Cardiac fibroblast (primary cell): ENCODE results near the gene SYT1.
A peak's percentile ranks its signal among the peaks of the same experiment; 100 is the strongest.

Experiments
- DNase-seq, 2 donors: peaks; one replicate each; pipeline versions ENCODE4 v3.0.0 to v3.0.0-alpha.2; 2010; ENCODE audit warnings: low read depth in 2 of 2
- H3K4me3 ChIP-seq, 2 donors: replicated peaks in 1 of 2; 1 replicate in 1 of 2; 2 replicates in 1 of 2; pipeline ENCODE4 v1.5.1; 2011; ENCODE audit warnings: low read depth in 2 of 2, low read length in 2 of 2, mild to moderate bottlenecking in 2 of 2, moderate library complexity in 1 of 2
- TF ChIP-seq, protein P1 (sequence below): IDR thresholded peaks from one replicate; pipeline ENCODE4 v1.5.1; 2011; ENCODE audit warnings: low read depth, mild to moderate bottlenecking, low read length, inconsistent platforms

The SYT1 gene

DNA sequence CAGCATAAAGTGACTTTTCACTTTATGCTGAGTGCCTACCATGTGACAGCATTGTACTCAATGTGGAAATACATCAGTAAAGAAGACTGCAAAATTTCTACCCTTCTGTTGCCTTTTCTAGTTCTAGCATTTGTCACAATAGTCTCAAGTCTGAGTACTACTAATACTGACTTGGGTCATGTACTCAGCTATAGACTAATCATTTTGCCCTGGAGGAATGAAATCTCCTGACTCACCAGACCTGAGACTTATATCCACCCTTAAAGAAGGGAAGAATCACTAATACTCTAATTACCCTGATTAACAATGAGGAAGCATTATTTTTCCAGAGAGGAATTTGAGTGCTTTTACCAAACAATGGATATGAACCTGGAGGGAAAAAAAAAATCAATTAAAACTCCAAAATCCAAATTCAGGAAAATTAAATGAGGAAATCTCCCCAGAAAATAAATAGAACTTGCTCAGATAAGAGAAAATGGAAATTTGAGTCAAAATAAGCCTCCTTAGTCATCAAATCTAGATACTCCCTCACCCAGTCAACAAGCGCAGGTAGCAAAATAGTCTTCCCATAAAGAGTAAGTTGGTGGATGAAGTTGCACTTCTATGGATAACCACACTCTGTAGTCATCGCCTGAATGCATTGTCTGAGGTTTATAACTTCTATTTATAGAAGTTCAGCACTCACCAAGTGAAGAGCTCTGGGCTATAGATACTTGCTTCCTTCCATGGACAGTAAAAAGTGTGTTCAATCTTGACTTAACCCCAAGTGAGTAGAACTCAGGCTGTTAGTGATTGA, 386.6 kb downstream of the SYT1 start:
- peak in 1 of 2 donors; percentile 15 for DNase-seq
- no peak overlapping the region for H3K4me3 ChIP-seq
- TF ChIP-seq, protein P1, sequence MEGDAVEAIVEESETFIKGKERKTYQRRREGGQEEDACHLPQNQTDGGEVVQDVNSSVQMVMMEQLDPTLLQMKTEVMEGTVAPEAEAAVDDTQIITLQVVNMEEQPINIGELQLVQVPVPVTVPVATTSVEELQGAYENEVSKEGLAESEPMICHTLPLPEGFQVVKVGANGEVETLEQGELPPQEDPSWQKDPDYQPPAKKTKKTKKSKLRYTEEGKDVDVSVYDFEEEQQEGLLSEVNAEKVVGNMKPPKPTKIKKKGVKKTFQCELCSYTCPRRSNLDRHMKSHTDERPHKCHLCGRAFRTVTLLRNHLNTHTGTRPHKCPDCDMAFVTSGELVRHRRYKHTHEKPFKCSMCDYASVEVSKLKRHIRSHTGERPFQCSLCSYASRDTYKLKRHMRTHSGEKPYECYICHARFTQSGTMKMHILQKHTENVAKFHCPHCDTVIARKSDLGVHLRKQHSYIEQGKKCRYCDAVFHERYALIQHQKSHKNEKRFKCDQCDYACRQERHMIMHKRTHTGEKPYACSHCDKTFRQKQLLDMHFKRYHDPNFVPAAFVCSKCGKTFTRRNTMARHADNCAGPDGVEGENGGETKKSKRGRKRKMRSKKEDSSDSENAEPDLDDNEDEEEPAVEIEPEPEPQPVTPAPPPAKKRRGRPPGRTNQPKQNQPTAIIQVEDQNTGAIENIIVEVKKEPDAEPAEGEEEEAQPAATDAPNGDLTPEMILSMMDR: no peak

DNA sequence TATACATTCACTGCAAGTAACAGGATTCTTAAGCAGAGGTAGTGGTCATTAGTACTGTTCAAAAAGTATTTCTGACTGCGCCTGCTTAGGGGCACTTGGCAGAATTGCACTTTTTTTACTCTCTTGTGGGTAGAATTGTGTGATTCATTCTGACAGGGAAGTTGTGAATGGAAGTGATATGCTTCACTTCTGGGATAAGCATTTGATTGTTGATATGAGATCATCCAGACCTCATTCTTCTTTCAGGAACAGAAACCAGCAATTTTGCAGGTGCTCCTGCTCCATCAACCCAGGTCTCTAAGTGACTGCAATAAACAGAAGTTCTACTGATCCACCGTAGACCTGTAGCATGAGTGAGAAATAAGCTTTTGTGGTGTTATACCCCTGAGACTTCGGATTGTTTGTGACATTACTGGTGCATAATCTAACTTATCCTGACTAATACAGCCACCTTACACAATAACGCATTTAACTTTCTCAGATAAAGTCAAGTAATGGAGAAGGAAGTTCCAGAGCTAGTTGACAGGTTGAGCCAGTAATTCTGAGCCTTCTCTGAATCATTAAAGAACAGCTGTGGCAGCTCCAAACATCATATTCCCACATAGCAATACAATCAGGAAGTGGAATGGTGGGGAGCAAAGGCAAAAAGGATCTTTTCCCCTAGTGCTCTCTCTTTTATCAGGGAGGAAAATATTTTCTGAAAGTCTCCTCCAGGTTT, 387.9 kb downstream of the SYT1 start:
- TF ChIP-seq, protein P1: no peak
- peak in 1 of 2 donors; percentile 34 for DNase-seq
- H3K4me3 ChIP-seq: no peak overlapping the region

DNA sequence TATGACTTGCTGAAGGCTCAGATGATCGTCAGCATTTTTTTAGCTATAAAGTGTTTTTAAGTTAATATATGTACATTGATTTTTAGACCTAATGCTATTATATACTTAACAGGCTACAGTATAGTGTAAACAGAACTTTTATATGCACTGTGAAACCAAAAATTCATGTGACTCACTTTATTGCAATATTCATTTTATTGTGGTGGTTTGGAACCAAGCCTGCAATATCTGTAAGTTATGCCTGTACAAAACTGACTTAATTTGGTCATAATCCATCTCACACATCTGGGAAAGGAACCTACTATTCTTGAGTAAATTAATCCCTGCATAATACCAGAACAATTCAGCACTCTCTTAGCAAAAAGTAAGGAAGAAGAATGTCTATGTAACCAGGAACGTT, 390.7 kb downstream of the SYT1 start:
- DNase-seq: peak in 1 of 2 donors; percentile 28
- H3K4me3 ChIP-seq: no peak overlapping the region
- TF ChIP-seq, protein P1: no peak

DNA sequence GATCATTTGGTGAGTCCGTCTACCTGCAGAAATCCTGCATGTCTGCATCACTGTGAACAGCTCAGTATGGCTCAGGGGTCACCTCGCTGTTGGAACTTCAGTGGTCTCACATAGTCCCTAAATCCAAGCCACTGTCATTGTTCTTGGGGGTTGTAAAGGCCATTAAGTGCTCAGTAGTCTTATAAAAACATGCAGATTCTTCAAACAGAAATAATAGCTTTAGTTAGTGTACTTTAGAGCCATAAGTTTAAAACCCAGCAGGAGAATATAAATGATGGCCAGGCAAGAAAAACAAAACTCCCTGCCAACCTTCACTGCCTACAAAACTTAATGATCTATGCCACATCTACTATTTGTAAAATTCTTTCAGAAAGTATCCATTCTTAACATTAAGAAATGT, 396.3 kb downstream of the SYT1 start:
- H3K4me3 ChIP-seq: no peak overlapping the region
- no peak for DNase-seq
- TF ChIP-seq, protein P1: no peak

DNA sequence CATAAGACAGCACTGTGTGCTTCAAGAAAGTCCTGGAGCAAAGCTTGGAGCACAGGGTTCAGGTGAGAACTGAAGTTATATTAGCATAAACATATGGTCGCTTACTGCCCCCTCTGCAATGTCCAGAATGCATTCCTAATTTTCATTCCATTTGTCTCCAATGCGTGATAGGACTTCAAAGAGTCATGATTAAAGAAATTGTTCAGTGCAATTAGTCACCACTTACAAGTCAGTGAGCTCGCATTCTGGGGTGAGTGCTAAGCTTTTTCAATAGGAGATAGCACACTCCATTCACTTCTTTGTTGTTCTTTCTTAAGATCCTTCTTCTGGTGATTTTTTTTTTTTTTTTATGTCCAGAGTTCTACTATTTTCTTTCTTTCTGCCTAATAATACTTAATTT, 398.4 kb downstream of the SYT1 start:
- peak in 1 of 2 donors; percentile 32 for DNase-seq

DNA sequence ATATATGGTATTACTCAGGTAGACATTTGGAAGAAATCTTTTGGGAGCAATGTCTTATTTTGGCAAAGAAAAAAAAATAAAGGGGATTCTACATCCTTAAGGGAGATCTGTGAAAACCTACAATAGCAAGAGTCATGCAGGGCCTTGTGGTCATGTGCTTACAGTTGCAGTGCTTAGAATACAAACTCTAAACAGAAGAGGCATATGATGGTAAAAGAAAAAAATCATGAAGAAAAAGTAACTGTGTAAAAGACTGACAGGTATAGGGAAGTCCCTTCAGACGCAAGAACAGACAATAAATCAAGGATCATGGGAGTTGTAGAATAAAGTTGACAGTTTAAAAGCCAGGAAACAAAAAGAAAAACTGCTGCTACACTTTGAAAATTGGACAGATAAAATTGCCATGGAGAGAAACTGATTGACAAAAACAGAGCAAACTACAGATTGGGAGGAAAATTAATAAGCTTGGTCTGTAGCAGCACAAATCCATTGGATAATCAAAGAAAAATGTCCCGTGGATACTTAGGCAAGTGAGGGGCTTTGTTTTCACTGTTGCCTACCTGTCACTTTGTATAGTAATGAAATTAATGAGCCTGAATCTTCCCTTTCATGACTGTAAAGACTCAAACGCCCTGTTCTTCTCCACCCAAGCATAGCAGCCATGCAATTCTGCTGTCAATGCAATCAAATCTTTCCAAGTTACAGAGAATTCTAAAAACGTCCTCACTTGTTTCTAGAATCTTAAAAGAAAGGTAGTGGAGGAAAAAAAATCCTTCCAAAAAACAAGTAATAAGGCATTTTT, 402.0 kb downstream of the SYT1 start:
- no peak overlapping the region for H3K4me3 ChIP-seq
- TF ChIP-seq, protein P1: no peak
- DNase-seq: no peak

More for the DNA sequence above, 398.4 kb downstream of the SYT1 start:
- TF ChIP-seq, protein P1: no peak
- no peak overlapping the region for H3K4me3 ChIP-seq
